ENCODE results near the gene NTRK3.

Gene NTRK3

DNA sequence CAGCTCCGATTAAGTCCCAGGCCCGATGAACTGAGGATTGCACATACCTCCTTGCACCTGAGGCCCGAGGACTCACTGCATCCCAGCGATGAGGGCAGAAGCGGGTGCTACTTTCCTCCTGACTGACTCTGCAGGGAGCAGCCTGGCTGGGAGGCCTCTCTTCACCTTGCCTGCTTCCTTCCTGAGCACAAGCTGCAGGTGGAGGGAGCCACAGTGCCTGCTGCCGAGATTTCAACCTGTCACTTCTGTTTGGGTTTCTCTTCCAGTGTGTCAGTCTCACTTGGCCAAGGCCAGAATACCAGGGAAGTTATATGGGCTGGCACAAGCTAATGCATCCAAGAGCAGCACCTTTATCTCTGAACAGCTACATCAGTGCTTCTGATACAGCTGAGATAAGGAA lies 185.4 kb downstream of the NTRK3 start:
- no peaks in the 10 kb centered on the region for H3K9me3 ChIP-seq (ENCODE audit: control insufficient read depth in 2 of 2, low read length in 2 of 2)
- H3K27ac ChIP-seq (ENCODE audit: low read depth in 2 of 2, low read length in 2 of 2) = no peak overlapping the region
- H3K9ac ChIP-seq (ENCODE audit: low read depth in 1 of 2, low read length in 2 of 2) = no peak overlapping the region
- H3K4me3 ChIP-seq (ENCODE audit: low read length in 2 of 2) = no peak overlapping the region
- H3K27me3 ChIP-seq (ENCODE audit: control insufficient read depth in 2 of 2, insufficient read depth in 2 of 2, low read length in 2 of 2) = no peaks in the 10 kb centered on the region
- no peaks in the 10 kb centered on the region for H3K36me3 ChIP-seq (ENCODE audit: control insufficient read depth in 2 of 2, insufficient read depth in 2 of 2, low read length in 2 of 2)
- H3K4me1 ChIP-seq (ENCODE audit: control insufficient read depth in 2 of 2, insufficient read depth in 2 of 2, low read length in 2 of 2) = no peaks in the 10 kb centered on the region

DNA sequence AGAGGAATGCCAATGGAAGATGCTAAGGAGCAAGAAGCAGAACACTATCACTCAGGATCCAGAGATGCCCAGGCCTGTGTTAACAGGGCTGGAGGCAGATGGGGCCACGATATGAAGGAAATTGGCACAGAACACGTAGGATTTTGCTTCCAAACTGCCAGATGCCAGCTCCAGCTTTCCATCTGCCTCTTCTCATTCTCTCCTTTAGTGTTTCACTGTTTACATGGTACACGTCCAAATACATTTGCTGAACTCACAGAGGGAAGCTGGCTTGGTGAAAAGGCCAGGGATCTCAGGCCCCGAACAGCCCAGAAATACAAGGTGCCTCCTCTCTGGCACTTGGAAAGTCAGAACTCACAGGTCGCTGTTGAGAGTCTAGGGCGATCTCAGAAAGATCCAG lies 187.0 kb downstream of the NTRK3 start:
- no peak overlapping the region for H3K27ac ChIP-seq (ENCODE audit: low read depth in 2 of 2, low read length in 2 of 2)

DNA sequence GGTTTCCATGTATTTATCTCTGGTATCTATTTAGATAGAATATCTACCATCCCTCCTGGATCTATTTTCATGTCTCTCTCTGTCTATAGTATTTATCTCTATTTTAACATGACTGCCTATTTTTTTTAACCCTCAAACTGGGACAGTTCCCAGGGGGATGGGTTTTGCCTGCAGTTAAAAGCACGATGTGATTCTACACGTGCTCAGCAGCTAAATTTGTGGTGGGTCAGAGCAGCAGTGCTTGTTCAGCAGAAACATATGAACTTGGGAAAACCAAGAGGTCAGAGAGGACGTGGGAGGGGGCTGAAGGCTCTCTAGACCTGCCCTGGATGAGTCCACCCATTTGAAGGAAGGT lies 189.2 kb downstream of the NTRK3 start:
- H3K9me3 ChIP-seq (ENCODE audit: control insufficient read depth in 2 of 2, low read length in 2 of 2) = no peaks in the 10 kb centered on the region
- H3K27ac ChIP-seq (ENCODE audit: low read depth in 2 of 2, low read length in 2 of 2) = no peak overlapping the region
- no peak overlapping the region for H3K4me3 ChIP-seq (ENCODE audit: low read length in 2 of 2)

More for the DNA sequence above, 187.0 kb downstream of the NTRK3 start:
- no peaks in the 10 kb centered on the region for H3K4me1 ChIP-seq (ENCODE audit: control insufficient read depth in 2 of 2, insufficient read depth in 2 of 2, low read length in 2 of 2)
- H3K9me3 ChIP-seq (ENCODE audit: control insufficient read depth in 2 of 2, low read length in 2 of 2) = no peaks in the 10 kb centered on the region
- no peaks in the 10 kb centered on the region for H3K27me3 ChIP-seq (ENCODE audit: control insufficient read depth in 2 of 2, insufficient read depth in 2 of 2, low read length in 2 of 2)
- H3K36me3 ChIP-seq (ENCODE audit: control insufficient read depth in 2 of 2, insufficient read depth in 2 of 2, low read length in 2 of 2) = no peaks in the 10 kb centered on the region
- no peak overlapping the region for H3K4me3 ChIP-seq (ENCODE audit: low read length in 2 of 2)
- H3K9ac ChIP-seq (ENCODE audit: low read depth in 1 of 2, low read length in 2 of 2) = no peak overlapping the region

DNA sequence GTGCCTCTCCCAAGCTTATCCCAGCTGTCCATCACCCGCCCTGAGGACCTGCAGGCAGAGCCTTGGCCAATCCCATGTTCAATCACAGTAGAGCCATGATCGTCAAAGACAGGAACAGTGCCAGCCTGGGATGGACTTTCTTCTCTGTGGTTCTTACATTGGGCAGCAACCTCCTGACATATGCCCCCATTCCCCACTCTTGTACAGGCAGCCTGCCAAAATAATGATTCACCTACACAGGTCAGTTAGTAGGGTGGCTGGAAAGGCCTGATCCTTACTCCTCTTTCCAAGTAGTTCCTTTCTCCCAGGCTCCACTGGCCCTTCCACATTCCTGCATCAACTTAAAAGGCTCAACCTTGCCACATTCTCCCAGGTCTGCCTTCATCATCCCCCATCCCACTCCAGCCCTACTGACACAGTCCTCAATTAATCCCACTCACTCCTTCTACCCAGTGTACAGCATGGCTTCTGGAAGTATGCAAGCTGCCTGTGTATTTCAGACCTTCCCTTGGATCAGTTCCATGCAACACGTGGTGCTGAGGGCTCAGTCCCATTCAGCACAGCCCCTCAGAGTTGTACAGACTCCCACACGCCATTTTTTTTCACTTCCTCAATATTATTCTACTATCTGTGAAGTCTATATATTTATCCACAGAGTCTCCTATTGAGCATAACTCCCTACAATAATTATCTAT lies 189.8 kb downstream of the NTRK3 start:
- no peak overlapping the region for H3K9ac ChIP-seq (ENCODE audit: low read depth in 1 of 2, low read length in 2 of 2)
- no peaks in the 10 kb centered on the region for H3K27me3 ChIP-seq (ENCODE audit: control insufficient read depth in 2 of 2, insufficient read depth in 2 of 2, low read length in 2 of 2)
- no peak overlapping the region for H3K4me3 ChIP-seq (ENCODE audit: low read length in 2 of 2)
- no peaks in the 10 kb centered on the region for H3K4me1 ChIP-seq (ENCODE audit: control insufficient read depth in 2 of 2, insufficient read depth in 2 of 2, low read length in 2 of 2)
- no peak overlapping the region for H3K27ac ChIP-seq (ENCODE audit: low read depth in 2 of 2, low read length in 2 of 2)
- H3K36me3 ChIP-seq (ENCODE audit: control insufficient read depth in 2 of 2, insufficient read depth in 2 of 2, low read length in 2 of 2) = no peaks in the 10 kb centered on the region
- H3K9me3 ChIP-seq (ENCODE audit: control insufficient read depth in 2 of 2, low read length in 2 of 2) = no peaks in the 10 kb centered on the region

More for the DNA sequence above, 189.2 kb downstream of the NTRK3 start:
- H3K36me3 ChIP-seq (ENCODE audit: control insufficient read depth in 2 of 2, insufficient read depth in 2 of 2, low read length in 2 of 2) = no peaks in the 10 kb centered on the region
- no peak overlapping the region for H3K9ac ChIP-seq (ENCODE audit: low read depth in 1 of 2, low read length in 2 of 2)
- no peaks in the 10 kb centered on the region for H3K27me3 ChIP-seq (ENCODE audit: control insufficient read depth in 2 of 2, insufficient read depth in 2 of 2, low read length in 2 of 2)
- H3K4me1 ChIP-seq (ENCODE audit: control insufficient read depth in 2 of 2, insufficient read depth in 2 of 2, low read length in 2 of 2) = no peaks in the 10 kb centered on the region

DNA sequence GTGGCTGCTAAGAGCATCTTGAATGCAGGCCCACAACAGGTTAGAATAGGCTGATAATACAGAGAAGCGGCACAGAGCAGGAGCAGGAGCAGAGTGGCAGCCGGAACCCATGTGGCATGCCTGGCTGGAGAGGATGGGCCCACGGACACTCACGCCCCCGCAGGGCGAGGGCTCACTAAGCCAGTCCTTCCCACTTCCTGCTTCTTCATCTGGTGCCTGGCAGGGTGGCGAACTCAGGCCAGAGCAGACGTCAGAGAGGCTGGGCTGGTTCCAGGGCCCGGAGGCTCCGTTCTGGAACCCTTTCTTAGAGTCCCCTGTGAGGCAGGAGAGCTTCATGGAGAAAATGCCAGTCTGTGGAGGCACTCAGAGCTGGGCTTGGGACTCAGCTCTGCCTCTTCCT lies 195.1 kb downstream of the NTRK3 start:
- Histone ChIP-seq H3K36me3 (ENCODE audit: control insufficient read depth in 2 of 2, insufficient read depth in 2 of 2, low read length in 2 of 2) (no peaks in the 10 kb centered on the region), H3K27me3 (ENCODE audit: control insufficient read depth in 2 of 2, insufficient read depth in 2 of 2, low read length in 2 of 2) (no peaks in the 10 kb centered on the region), H3K9me3 (ENCODE audit: control insufficient read depth in 2 of 2, low read length in 2 of 2) (no peaks in the 10 kb centered on the region), H3K4me1 (ENCODE audit: control insufficient read depth in 2 of 2, insufficient read depth in 2 of 2, low read length in 2 of 2) (no peaks in the 10 kb centered on the region), H3K27ac (ENCODE audit: low read depth in 2 of 2, low read length in 2 of 2) (no peak overlapping the region), H3K9ac (ENCODE audit: low read depth in 1 of 2, low read length in 2 of 2) (no peak overlapping the region), H3K4me3 (ENCODE audit: low read length in 2 of 2) (no peak overlapping the region)

DNA sequence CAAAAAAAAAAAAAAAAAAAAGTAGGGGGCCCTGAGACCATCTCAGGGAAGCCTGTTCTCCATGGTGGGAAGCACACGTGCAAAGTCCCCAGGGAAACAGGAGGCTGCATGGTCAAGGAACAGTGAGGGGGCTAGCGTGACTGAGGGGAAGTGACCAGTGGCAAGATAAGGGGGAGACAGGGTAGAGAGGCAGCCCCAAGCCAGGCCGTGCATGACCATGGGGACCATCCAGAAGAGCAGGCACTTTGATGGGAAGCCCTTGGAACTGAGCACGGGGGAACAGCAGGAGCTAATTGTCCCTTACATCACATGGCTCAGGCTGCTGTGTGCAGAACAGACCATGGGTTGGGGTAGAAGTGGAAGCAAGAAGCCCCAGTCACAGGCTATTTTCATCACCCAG lies 196.2 kb downstream of the NTRK3 start:
- H3K27ac ChIP-seq (ENCODE audit: low read depth in 2 of 2, low read length in 2 of 2) = no peak overlapping the region
- H3K4me3 ChIP-seq (ENCODE audit: low read length in 2 of 2) = no peak overlapping the region
- no peaks in the 10 kb centered on the region for H3K27me3 ChIP-seq (ENCODE audit: control insufficient read depth in 2 of 2, insufficient read depth in 2 of 2, low read length in 2 of 2)
- no peaks in the 10 kb centered on the region for H3K36me3 ChIP-seq (ENCODE audit: control insufficient read depth in 2 of 2, insufficient read depth in 2 of 2, low read length in 2 of 2)
- no peak overlapping the region for H3K9ac ChIP-seq (ENCODE audit: low read depth in 1 of 2, low read length in 2 of 2)
- no peaks in the 10 kb centered on the region for H3K4me1 ChIP-seq (ENCODE audit: control insufficient read depth in 2 of 2, insufficient read depth in 2 of 2, low read length in 2 of 2)
- no peaks in the 10 kb centered on the region for H3K9me3 ChIP-seq (ENCODE audit: control insufficient read depth in 2 of 2, low read length in 2 of 2)

DNA sequence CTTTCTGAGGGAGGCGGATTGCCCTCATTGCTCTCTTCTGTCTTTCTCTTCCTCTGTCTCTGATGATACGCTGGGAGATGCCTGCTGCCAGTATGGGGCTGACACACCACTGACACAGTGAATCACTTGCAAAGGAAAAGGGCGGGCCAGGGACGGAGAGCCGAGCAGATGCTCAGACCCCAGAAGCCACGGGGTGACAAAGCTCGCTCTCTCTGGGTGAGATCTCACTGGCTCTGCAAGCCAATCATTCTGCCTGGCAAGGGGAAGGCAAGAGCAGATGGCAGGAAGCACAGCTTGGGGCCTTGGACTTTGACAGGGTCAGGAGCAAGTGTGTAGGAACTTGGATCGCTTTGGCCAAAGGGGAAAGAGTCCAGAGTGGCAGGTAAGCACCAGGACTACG lies 198.7 kb downstream of the NTRK3 start:
- Histone ChIP-seq H3K4me1 (ENCODE audit: control insufficient read depth in 2 of 2, insufficient read depth in 2 of 2, low read length in 2 of 2) (no peaks in the 10 kb centered on the region), H3K27me3 (ENCODE audit: control insufficient read depth in 2 of 2, insufficient read depth in 2 of 2, low read length in 2 of 2) (no peaks in the 10 kb centered on the region), H3K36me3 (ENCODE audit: control insufficient read depth in 2 of 2, insufficient read depth in 2 of 2, low read length in 2 of 2) (no peaks in the 10 kb centered on the region), H3K9me3 (ENCODE audit: control insufficient read depth in 2 of 2, low read length in 2 of 2) (no peaks in the 10 kb centered on the region), H3K9ac (ENCODE audit: low read depth in 1 of 2, low read length in 2 of 2) (no peak overlapping the region), H3K27ac (ENCODE audit: low read depth in 2 of 2, low read length in 2 of 2) (no peak overlapping the region), H3K4me3 (ENCODE audit: low read length in 2 of 2) (no peak overlapping the region)

DNA sequence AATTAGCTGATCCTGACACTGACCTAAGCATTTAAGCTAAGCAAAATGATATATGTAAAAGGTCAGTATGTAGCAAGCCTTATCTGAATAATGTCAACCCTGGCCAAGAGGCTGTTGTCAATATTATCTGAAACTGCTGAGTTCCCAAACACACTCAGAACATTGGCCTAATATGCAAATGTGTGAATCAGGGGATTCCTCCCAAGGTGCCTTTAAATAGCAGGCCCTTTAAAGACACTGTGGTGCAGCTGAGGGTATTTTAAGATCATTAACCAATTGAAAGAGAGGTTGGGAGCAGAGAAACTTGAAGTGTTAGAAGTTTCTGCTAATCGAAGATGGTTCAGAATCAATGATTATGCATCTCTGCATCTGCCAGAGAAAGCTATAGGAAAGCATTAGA lies 207.0 kb downstream of the NTRK3 start:
- H3K4me3 ChIP-seq (ENCODE audit: low read length in 2 of 2) = no peak overlapping the region

DNA sequence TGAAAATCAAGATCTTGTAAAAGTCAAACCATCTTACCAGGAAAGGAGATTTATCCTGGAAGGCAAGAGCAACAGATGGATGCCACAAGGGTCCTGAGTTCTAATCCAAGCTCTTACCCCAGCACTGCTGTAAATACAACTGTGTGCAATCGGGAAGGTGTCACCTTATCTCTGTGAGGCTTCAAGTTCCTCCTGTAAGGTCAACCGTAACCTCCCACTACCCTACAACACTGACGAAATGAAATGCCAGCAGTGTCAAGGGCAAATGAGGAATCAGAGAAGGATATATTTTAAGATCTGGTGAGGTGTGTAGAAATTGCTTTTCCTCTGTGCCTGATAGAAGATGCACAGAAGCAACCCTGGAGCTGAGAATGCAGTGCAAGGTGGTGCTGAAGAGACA lies 207.8 kb downstream of the NTRK3 start:
- no peaks in the 10 kb centered on the region for H3K9me3 ChIP-seq (ENCODE audit: control insufficient read depth in 2 of 2, low read length in 2 of 2)
- no peak overlapping the region for H3K27ac ChIP-seq (ENCODE audit: low read depth in 2 of 2, low read length in 2 of 2)
- H3K9ac ChIP-seq (ENCODE audit: low read depth in 1 of 2, low read length in 2 of 2) = no peak overlapping the region
- no peaks in the 10 kb centered on the region for H3K27me3 ChIP-seq (ENCODE audit: control insufficient read depth in 2 of 2, insufficient read depth in 2 of 2, low read length in 2 of 2)
- H3K4me1 ChIP-seq (ENCODE audit: control insufficient read depth in 2 of 2, insufficient read depth in 2 of 2, low read length in 2 of 2) = no peaks in the 10 kb centered on the region
- no peaks in the 10 kb centered on the region for H3K36me3 ChIP-seq (ENCODE audit: control insufficient read depth in 2 of 2, insufficient read depth in 2 of 2, low read length in 2 of 2)
- H3K4me3 ChIP-seq (ENCODE audit: low read length in 2 of 2) = no peak overlapping the region

More for the DNA sequence above, 207.0 kb downstream of the NTRK3 start:
- H3K9me3 ChIP-seq (ENCODE audit: control insufficient read depth in 2 of 2, low read length in 2 of 2) = no peaks in the 10 kb centered on the region
- no peaks in the 10 kb centered on the region for H3K27me3 ChIP-seq (ENCODE audit: control insufficient read depth in 2 of 2, insufficient read depth in 2 of 2, low read length in 2 of 2)
- H3K27ac ChIP-seq (ENCODE audit: low read depth in 2 of 2, low read length in 2 of 2) = no peak overlapping the region
- H3K36me3 ChIP-seq (ENCODE audit: control insufficient read depth in 2 of 2, insufficient read depth in 2 of 2, low read length in 2 of 2) = no peaks in the 10 kb centered on the region
- H3K4me1 ChIP-seq (ENCODE audit: control insufficient read depth in 2 of 2, insufficient read depth in 2 of 2, low read length in 2 of 2) = no peaks in the 10 kb centered on the region
- H3K9ac ChIP-seq (ENCODE audit: low read depth in 1 of 2, low read length in 2 of 2) = no peak overlapping the region

DNA sequence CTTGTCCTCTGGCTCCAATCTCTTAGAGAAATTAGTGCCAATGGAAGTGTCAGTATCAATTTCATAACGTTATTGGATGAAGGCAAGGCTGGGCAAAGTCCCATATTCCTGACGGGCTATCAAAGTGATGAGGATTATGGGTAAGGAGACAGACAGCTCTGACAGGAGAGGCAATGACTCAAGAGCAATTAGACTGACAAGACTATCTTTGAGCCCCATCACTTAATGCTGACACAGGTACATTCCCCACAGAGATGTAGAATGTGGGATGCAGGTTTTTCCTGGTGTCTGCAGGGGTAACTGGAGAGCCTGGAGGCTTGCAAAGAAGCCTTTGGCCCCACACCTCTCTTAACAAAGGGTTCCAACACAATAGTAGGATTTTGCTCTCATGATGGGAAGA lies 208.3 kb downstream of the NTRK3 start:
- Histone ChIP-seq H3K27ac (ENCODE audit: low read depth in 2 of 2, low read length in 2 of 2) (no peak overlapping the region), H3K4me1 (ENCODE audit: control insufficient read depth in 2 of 2, insufficient read depth in 2 of 2, low read length in 2 of 2) (no peaks in the 10 kb centered on the region), H3K27me3 (ENCODE audit: control insufficient read depth in 2 of 2, insufficient read depth in 2 of 2, low read length in 2 of 2) (no peaks in the 10 kb centered on the region), H3K9ac (ENCODE audit: low read depth in 1 of 2, low read length in 2 of 2) (no peak overlapping the region), H3K9me3 (ENCODE audit: control insufficient read depth in 2 of 2, low read length in 2 of 2) (no peaks in the 10 kb centered on the region), H3K36me3 (ENCODE audit: control insufficient read depth in 2 of 2, insufficient read depth in 2 of 2, low read length in 2 of 2) (no peaks in the 10 kb centered on the region), H3K4me3 (ENCODE audit: low read length in 2 of 2) (no peak overlapping the region)

Data from mucosa of rectum (tissue), 2 donors.